Measurements from ENCODE around the gene CD80. TPM values are rescaled to one million over a fixed set of nuclear protein-coding genes. Genes with fewer than 3 reads are reported as not detected.

Gene CD80
- total and polyA plus RNA-seq, 9 of the 15 experiments (the other 6 are each of a cell fraction or from before 2014, with no cell fraction given) = 3.0 to 8.2 (median 5.7) TPM

- CTCF ChIA-PET (ENCODE audit: low intra/inter-chr PET ratio) = no interaction called here
- intact Hi-C loops (cut with micrococcal nuclease) = no loop called here
- H3K4me2 ChIP-seq (ENCODE audit: insufficient read depth, low read length) = no peak overlapping the region
Observed at GRCh38 chr3:119517112-119517511, 42.3 kb downstream of the CD80 start.

More at GRCh38 chr3:119517112-119517511, 42.3 kb downstream of the CD80 start:
- no peaks in the 10 kb centered on the region for H3K79me2 ChIP-seq (ENCODE audit: control insufficient read depth, insufficient read depth, low read length)
- ATAC-seq (no peak), DNase-seq (ENCODE audit: extremely low read depth in 1 of 4, low spot score in 3 of 4) (no peak), FAIRE-seq (no peak)
- H3K9ac ChIP-seq (ENCODE audit: insufficient read depth in 1 of 2, low read depth in 2 of 2, low read length in 2 of 2) = no peak overlapping the region
- no peaks in the 10 kb centered on the region; a peak in 1 of 5 replicates for H3K4me1 ChIP-seq (replicated peaks in 1 of 2; ENCODE audit: control insufficient read depth in 2 of 2, insufficient read depth in 2 of 2, low read length in 2 of 2)
- no peak overlapping the region for H3K4me3 ChIP-seq
- peaks cover 89% of the 10 kb centered on the region for H3K36me3 ChIP-seq (ENCODE audit: control insufficient read depth, insufficient read depth, low read length)
- H3K9me3 ChIP-seq (replicated peaks; ENCODE audit: control insufficient read depth, insufficient read depth, low read depth, low read length) = no peaks in the 10 kb centered on the region; the same call in 1 of the 2 replicates
- H2AFZ ChIP-seq (ENCODE audit: low read depth, low read length) = no peak overlapping the region
- no peaks in the 10 kb centered on the region for H3K9me1 ChIP-seq (ENCODE audit: control insufficient read depth, insufficient read depth, low read length)
- in situ Hi-C loops (cut with MboI) = no loop called here
- no TSS peak for BruUV-seq (replicated peaks)
- H3K27ac ChIP-seq (ENCODE audit: extremely low read depth, low read depth, low read length) = no peak overlapping the region
- no peaks in the 10 kb centered on the region for H4K20me1 ChIP-seq (replicated peaks; ENCODE audit: control insufficient read depth, insufficient read depth, low read length)
- POLR2A ChIA-PET = no interaction called here
- WGBS (ENCODE audit: insufficient coverage, low coverage, missing lambda C conversion rate) = 80% methylated on average over 2 of the region's 2 CpGs
- TF ChIP-seq GTF2B (IDR thresholded peaks at IDR 0.05; ENCODE audit: extremely low read depth, insufficient read length) = no peak
- TF ChIP-seq NFATC3 (IDR thresholded peaks at IDR 0.05) = no peak
- no peak for TF ChIP-seq GMEB1 (CRISPR knock-in tag; IDR thresholded peaks at IDR 0.05)
- TF ChIP-seq JUN (IDR thresholded peaks at IDR 0.05; ENCODE audit: borderline replicate concordance, low read depth, low read length) = no peak
- TF ChIP-seq JUN (CRISPR knock-in tag; IDR thresholded peaks at IDR 0.05; ENCODE audit: borderline replicate concordance) = no peak
- no peak for TF ChIP-seq PTRF (tag; IDR thresholded peaks at IDR 0.05)
- no peak for TF ChIP-seq ZNF778 (CRISPR knock-in tag; IDR thresholded peaks at IDR 0.05)
- no peak for TF ChIP-seq MCM3 (IDR thresholded peaks at IDR 0.05)
- no peak for TF ChIP-seq HEY1 (CRISPR knock-in tag; IDR thresholded peaks at IDR 0.05; ENCODE audit: borderline replicate concordance)
- TF ChIP-seq KAT7 (CRISPR knock-in tag; IDR thresholded peaks at IDR 0.05; ENCODE audit: borderline replicate concordance) = no peak
- no peak for TF ChIP-seq NCOA2 (IDR thresholded peaks at IDR 0.05; ENCODE audit: partially characterized antibody in 2 of 2)
- no peak for TF ChIP-seq KAT8 (IDR thresholded peaks at IDR 0.05; ENCODE audit: low read depth)
- TF ChIP-seq CREB1 (IDR thresholded peaks at IDR 0.05) = no peak
- no peak for TF ChIP-seq CREB1 (CRISPR knock-in tag; IDR thresholded peaks at IDR 0.05)
- no peak for TF ChIP-seq CBX3 (IDR thresholded peaks at IDR 0.05; ENCODE audit: borderline replicate concordance in 1 of 2, low read length in 2 of 2)
- TF ChIP-seq ZNF224 (CRISPR knock-in tag; IDR thresholded peaks at IDR 0.05) = no peak
- TF ChIP-seq TCF15 (CRISPR knock-in tag; IDR thresholded peaks at IDR 0.05) = no peak
- no peak for TF ChIP-seq MBD1 (CRISPR knock-in tag; IDR thresholded peaks at IDR 0.05)
- H3K27me3 ChIP-seq (ENCODE audit: control insufficient read depth in 2 of 2, insufficient read depth in 2 of 2, low read length in 2 of 2) = no peaks in the 10 kb centered on the region

All from K562 (cell line).